H1 (cell line): Measurements from ENCODE around the gene GPR157. TPM values are rescaled to one million over a fixed set of nuclear protein-coding genes. Genes with fewer than 3 reads are reported as not detected.

ENCODE experiments used
- CTCF ChIA-PET: fragments of 300-600 bp; sonication (Branson Sonifier 250); formaldehyde crosslinking; loops from one replicate; lab custom pipeline; 2021; ENCODE audit not compliant: partially characterized antibody; lab: Charles Lee
- POLR2A ChIA-PET: fragments of 300-600 bp; sonication (Branson Sonifier 250); formaldehyde crosslinking; loops from one replicate; lab custom pipeline; 2021; ENCODE audit warnings: inconsistent platforms; ENCODE audit not compliant: partially characterized antibody; lab: Charles Lee
- DNase-seq, 2 experiments: peaks; one replicate each; pipeline versions ENCODE4 v3.0.0 to v3.0.0-alpha.2; 2010 to 2022; ENCODE audit warnings: low spot score in 2 of 2, low read depth in 1 of 2, mixed read lengths in 1 of 2
- FAIRE-seq: peaks from 2 replicates; lab custom pipeline; 2011; peaks lifted over from hg19 to GRCh38; lab: Jason Lieb, UNC
- H2AFZ ChIP-seq: 2 replicates; pipeline ENCODE4 v1.8.1; 2012; ENCODE audit warnings: low read length, inconsistent platforms
- H2AK5ac ChIP-seq: 2 replicates; pipeline ENCODE4 v1.6.1; 2013; ENCODE audit warnings: low read depth, low read length
- H2BK120ac ChIP-seq: replicated peaks from 2 replicates; pipeline ENCODE3; 2013; ENCODE audit warnings: low read depth, low read length, inconsistent platforms
- H2BK12ac ChIP-seq: 2 replicates; pipeline ENCODE4 v1.6.1; 2013; ENCODE audit warnings: low read depth, low read length
- H2BK15ac ChIP-seq: 2 replicates; pipeline ENCODE4 v1.6.1; 2013; ENCODE audit warnings: low read length
- H2BK20ac ChIP-seq: 2 replicates; pipeline ENCODE4 v1.6.1; 2013; ENCODE audit warnings: low read length
- H2BK5ac ChIP-seq: 2 replicates; pipeline ENCODE4 v1.6.1; 2013; ENCODE audit warnings: low read depth, low read length
- H3K14ac ChIP-seq: 2 replicates; pipeline ENCODE4 v1.6.1; 2013; ENCODE audit warnings: inconsistent platforms; ENCODE audit not compliant: insufficient read length
- H3K18ac ChIP-seq: 2 replicates; pipeline ENCODE4 v1.6.1; 2013; ENCODE audit warnings: low read length; ENCODE audit errors: extremely low read depth
- H3K23ac ChIP-seq: 2 replicates; pipeline ENCODE4 v1.6.1; 2013; ENCODE audit warnings: inconsistent platforms; ENCODE audit not compliant: insufficient read length
- H3K23me2 ChIP-seq: 2 replicates; pipeline ENCODE4 v1.6.1; 2013; ENCODE audit warnings: low read depth, low read length
- H3K27ac ChIP-seq: 2 replicates; pipeline ENCODE4 v1.6.1; 2011; ENCODE audit warnings: low read depth, low read length, inconsistent platforms
- H3K27me3 ChIP-seq, 4 experiments: replicated peaks in 1 of 4; 1 replicate in 1 of 4; 2 replicates in 3 of 4; pipeline versions ENCODE4 v1.6.1 to v1.8.1; 2011 to 2013; ENCODE audit warnings: low read length in 3 of 4, mild to moderate bottlenecking in 3 of 4, inconsistent platforms in 2 of 4, mixed read lengths in 2 of 4, moderate library complexity in 1 of 4; ENCODE audit not compliant: control insufficient read depth in 3 of 4, insufficient read depth in 3 of 4; ENCODE audit errors: extremely low read depth in 1 of 4
- H3K36me3 ChIP-seq, 4 experiments: 2 replicates each; pipeline versions ENCODE4 v1.6.1 to v1.8.1; 2011 to 2013; ENCODE audit warnings: mild to moderate bottlenecking in 4 of 4, low read length in 3 of 4, moderate library complexity in 2 of 4, control low read depth in 1 of 4, inconsistent platforms in 1 of 4; ENCODE audit not compliant: insufficient read depth in 4 of 4, control insufficient read depth in 2 of 4
- H3K4ac ChIP-seq: replicated peaks from 2 replicates; pipeline ENCODE3; 2013; ENCODE audit warnings: low read length, low read depth, mixed read lengths, inconsistent platforms; ENCODE audit not compliant: insufficient read length
- H3K4me1 ChIP-seq, 4 experiments: replicated peaks in 1 of 4; 1 replicate in 1 of 4; 2 replicates in 3 of 4; pipeline versions ENCODE4 v1.6.1 to v1.8.1; 2011 to 2013; ENCODE audit warnings: low read length in 3 of 4, inconsistent platforms in 2 of 4, mixed read lengths in 1 of 4; ENCODE audit not compliant: insufficient read depth in 4 of 4, control insufficient read depth in 3 of 4
- H3K4me2 ChIP-seq, 2 experiments: 2 replicates each; pipeline versions ENCODE4 v1.6.1 to v1.8.1; 2011 to 2013; ENCODE audit warnings: low read depth in 2 of 2, low read length in 2 of 2, control low read depth in 1 of 2, inconsistent platforms in 1 of 2, mild to moderate bottlenecking in 1 of 2; ENCODE audit not compliant: insufficient read depth in 1 of 2
- H3K4me3 ChIP-seq, 4 experiments: fragments of 200-600, 300-600 bp in 1 of 4; sonication (generic), shearing (Covaris generic), sonication (Bioruptor Twin) in 1 of 4; 2 replicates each; pipeline versions ENCODE4 v1.5.1 to v1.8.1; 2011 to 2016; ENCODE audit warnings: low read length in 4 of 4, low read depth in 3 of 4, control low read depth in 2 of 4, inconsistent platforms in 2 of 4, mild to moderate bottlenecking in 2 of 4, mixed read lengths in 1 of 4, moderate library complexity in 1 of 4; ENCODE audit not compliant: insufficient read depth in 2 of 4; ENCODE audit errors: extremely low read depth in 1 of 4
- H3K56ac ChIP-seq: replicated peaks from 2 replicates; pipeline ENCODE3; 2013; ENCODE audit warnings: low read depth, mild to moderate bottlenecking, mixed read lengths, low read length, inconsistent platforms; ENCODE audit not compliant: insufficient read length
- H3K79me1 ChIP-seq: 2 replicates; pipeline ENCODE4 v1.6.1; 2013; ENCODE audit warnings: low read depth, low read length, control low read depth
- H3K79me2 ChIP-seq, 2 experiments: 2 replicates each; pipeline versions ENCODE4 v1.6.1 to v1.8.1; 2012 to 2013; ENCODE audit warnings: low read length in 2 of 2, mild to moderate bottlenecking in 2 of 2, inconsistent platforms in 1 of 2; ENCODE audit not compliant: insufficient read depth in 2 of 2, control insufficient read depth in 1 of 2
- H3K9ac ChIP-seq, 4 experiments: replicated peaks in 1 of 4; 1 replicate in 1 of 4; 2 replicates in 3 of 4; pipeline versions ENCODE4 v1.6.1 to v1.8.1; 2011 to 2013; ENCODE audit warnings: low read depth in 3 of 4, low read length in 3 of 4, control low read depth in 2 of 4, mild to moderate bottlenecking in 2 of 4, moderate library complexity in 2 of 4, inconsistent platforms in 1 of 4; ENCODE audit errors: extremely low read depth in 1 of 4
- H3K9me3 ChIP-seq, 2 experiments: 2 replicates each; pipeline versions ENCODE4 v1.6.1 to v1.8.1; 2012 to 2013; ENCODE audit warnings: mild to moderate bottlenecking in 2 of 2, moderate library complexity in 2 of 2, control low read depth in 1 of 2, inconsistent platforms in 1 of 2, low read depth in 1 of 2, low read length in 1 of 2, mixed read lengths in 1 of 2; ENCODE audit not compliant: insufficient read depth in 2 of 2
- H4K20me1 ChIP-seq, 2 experiments: replicated peaks in 1 of 2; 2 replicates each; pipeline versions ENCODE3 to v1.8.1; 2011 to 2013; ENCODE audit warnings: inconsistent platforms in 2 of 2, low read length in 2 of 2, mild to moderate bottlenecking in 1 of 2; ENCODE audit not compliant: insufficient read depth in 2 of 2, control insufficient read depth in 1 of 2
- H4K5ac ChIP-seq: 2 replicates; pipeline ENCODE4 v1.6.1; 2013; ENCODE audit warnings: low read length, low read depth, mixed read lengths, inconsistent platforms; ENCODE audit not compliant: insufficient read length
- H4K8ac ChIP-seq: 2 replicates; pipeline ENCODE4 v1.8.0; 2013; ENCODE audit warnings: mild to moderate bottlenecking, moderate library complexity, low read length, inconsistent platforms; ENCODE audit not compliant: insufficient read depth; ENCODE audit errors: extremely low read depth
- H4K91ac ChIP-seq: replicated peaks from 2 replicates; pipeline ENCODE3; 2013; ENCODE audit warnings: low read length, mixed read lengths, inconsistent platforms; ENCODE audit not compliant: insufficient read length
- CHD1 ChIP-seq: IDR thresholded peaks from 2 replicates; pipeline ENCODE4 v1.6.1; 2012; ENCODE audit warnings: low read depth, low read length, improper control_type of control experiment
- EGR1 ChIP-seq: IDR thresholded peaks from 2 replicates; pipeline ENCODE4 v1.6.1; 2011; ENCODE audit warnings: low read depth, low read length, borderline replicate concordance
- EP300 ChIP-seq, 2 experiments: IDR thresholded peaks; 1 replicate in 1 of 2; 2 replicates in 1 of 2; pipeline ENCODE4 v1.6.1; 2011 to 2012; ENCODE audit warnings: low read depth in 2 of 2, low read length in 2 of 2, mild to moderate bottlenecking in 2 of 2, borderline replicate concordance in 1 of 2, inconsistent platforms in 1 of 2, moderate library complexity in 1 of 2
- GTF2F1 ChIP-seq: IDR thresholded peaks from 2 replicates; pipeline ENCODE4 v1.6.1; 2012; ENCODE audit warnings: low read depth, low read length, improper control_type of control experiment, borderline replicate concordance
- HDAC6 ChIP-seq: IDR thresholded peaks from one replicate; pipeline ENCODE4 v1.7.1; 2012; ENCODE audit warnings: low read depth, mild to moderate bottlenecking, inconsistent platforms, low read length, moderate library complexity
- JUN ChIP-seq: IDR thresholded peaks from 2 replicates; pipeline ENCODE4 v1.6.1; 2011; ENCODE audit warnings: low read depth, mild to moderate bottlenecking, improper control_type of control experiment, low read length
- NANOG ChIP-seq: IDR thresholded peaks from 2 replicates; pipeline ENCODE4 v1.6.1; 2011; ENCODE audit warnings: low read length, low read depth, mild to moderate bottlenecking, inconsistent platforms; ENCODE audit not compliant: insufficient read depth, poor library complexity, severe bottlenecking
- PHF8 ChIP-seq: fragments of 200-600 bp; sonication (generic); conservative IDR thresholded peaks from 2 replicates; pipeline ENCODE4 v1.7.1; 2012; ENCODE audit warnings: low read depth, mild to moderate bottlenecking, inconsistent platforms, low read length, moderate library complexity
- POLR2AphosphoS5 ChIP-seq: IDR thresholded peaks from 2 replicates; pipeline ENCODE4 v1.6.1; 2011; ENCODE audit warnings: low read depth, low read length
- RNF2 ChIP-seq: fragments of 200-900, 300-1000 bp; sonication (generic); IDR thresholded peaks from 2 replicates; pipeline ENCODE4 v1.7.1; 2016; ENCODE audit warnings: borderline replicate concordance, low read depth, mild to moderate bottlenecking, antibody characterized with exemption, low read length; ENCODE audit not compliant: poor library complexity, severe bottlenecking; ENCODE audit errors: missing control alignments
- SIX5 ChIP-seq: IDR thresholded peaks from 2 replicates; pipeline ENCODE4 v1.6.1; 2011; ENCODE audit warnings: mild to moderate bottlenecking, low read depth, low read length
- TAF1 ChIP-seq: IDR thresholded peaks from 2 replicates; pipeline ENCODE4 v1.6.1; 2011; ENCODE audit warnings: mild to moderate bottlenecking, low read depth, low read length
- TAF7 ChIP-seq: optimal IDR thresholded peaks from 2 replicates; pipeline ENCODE3; 2011; ENCODE audit warnings: low read depth, mild to moderate bottlenecking, inconsistent platforms, low read length, moderate library complexity, borderline replicate concordance
- YY1 ChIP-seq: IDR thresholded peaks from 2 replicates; pipeline ENCODE4 v1.6.1; 2011; ENCODE audit warnings: low read depth, mild to moderate bottlenecking, low read length
- WGBS, 2 experiments: shearing (Covaris generic) in 1 of 2; methylation state at CpG; one replicate each; pipeline versions ENCODE4 v1.1.6 to v1.1.7; 2013 to 2015; ENCODE audit warnings: low lambda C conversion rate in 2 of 2, mixed read lengths in 2 of 2, inconsistent platforms in 1 of 2, low coverage in 1 of 2, missing lambda C conversion rate in 1 of 2; ENCODE audit not compliant: insufficient replicate concordance in 2 of 2, insufficient coverage in 1 of 2, insufficient read length in 1 of 2; ENCODE audit errors: extremely low coverage in 1 of 2, missing lambda C conversion rate in 1 of 2; 5-methylcytosine and 5-hydroxymethylcytosine counted together
- polyA plus RNA-seq, 7 experiments: library from polyadenylated mRNA; depleted of rRNA in 3 of 7; stranded (reverse) in 5 of 7; unstranded in 2 of 7; fragments of >200 nt in 5 of 7; fragments of 200-250 nt in 2 of 7; gene quantifications; 1 replicate in 5 of 7; 2 replicates in 1 of 7; 4 replicates in 1 of 7; pipeline versions ENCODE4 v1.2.1 to v1.2.3, GENCODE V29; 2011 to 2013; ENCODE audit warnings: missing spikeins in 2 of 7, mixed read lengths in 2 of 7
- total RNA-seq: library from RNA; stranded (reverse); fragmentation: NEBNext Ultra II Directional; extraction: Animal tissue kit (Norgen Biotek cat#: 25700); gene quantifications from 2 replicates; pipeline ENCODE4 v1.2.1, GENCODE V29; 2021

Gene GPR157
- total and polyA plus RNA-seq, 2 of the 8 experiments (the other 6 are each of a cell fraction or from before 2014, with no cell fraction given): 1.0 to 11.0 TPM

GRCh38 chr1:9126511-9126910 is 2.4 kb downstream of the GPR157 start:
- H2BK120ac ChIP-seq: no peak overlapping the region
- H3K23ac ChIP-seq: no peak overlapping the region
- H3K56ac ChIP-seq: no peak overlapping the region
- H3K79me2 ChIP-seq: no peaks in the 10 kb centered on the region
- H4K20me1 ChIP-seq: peaks cover 0 to 5% of the 10 kb centered on the region in 2 experiments
- peaks cover 0 to 14% (median 11%) of the 10 kb centered on the region in 4 experiments; a peak in 5 of 7 replicates for H3K27me3 ChIP-seq
- H4K91ac ChIP-seq: no peak overlapping the region
- ChIA-PET CTCF (interaction anchor here (0.7 to 2.5 kb wide), 4 partner anchors 15 to 264 kb away, joined by 3 to 16 read pairs (median 4); no protein-coding TSS in a partner anchor), POLR2A (interaction anchor here (0.7 to 1.3 kb wide), 2 partner anchors 9 to 1371 kb away, joined by 3 read pairs; no protein-coding TSS in a partner anchor)
- no peak overlapping the region for H3K4me3 ChIP-seq
- 82% methylated on average over 2 of the region's 2 CpGs; no CpG with 5 or more reads in 1 of the 2 experiments for WGBS, 2 experiments
- FAIRE-seq (no peak), DNase-seq (no peak)
- no peaks in the 10 kb centered on the region for H3K79me1 ChIP-seq
- H3K36me3 ChIP-seq: no peaks in the 10 kb centered on the region
- no peak overlapping the region for H4K8ac ChIP-seq
- no peak overlapping the region for H2BK5ac ChIP-seq
- peaks cover 0 to 10% (median 7%) of the 10 kb centered on the region in 4 experiments; a peak in 5 of 7 replicates for H3K4me1 ChIP-seq
- no peaks in the 10 kb centered on the region for H3K9me3 ChIP-seq
- peaks cover 6% of the 10 kb centered on the region; the same call in 1 of the 2 replicates for H3K23me2 ChIP-seq
- H3K4ac ChIP-seq: no peak overlapping the region
- no peak overlapping the region for H2AFZ ChIP-seq
- H2BK12ac ChIP-seq: no peak overlapping the region
- no peak overlapping the region for H3K14ac ChIP-seq
- no peak overlapping the region for H2AK5ac ChIP-seq
- H2BK15ac ChIP-seq: no peak overlapping the region
- H3K9ac ChIP-seq: no peak overlapping the region
- no peak overlapping the region for H3K18ac ChIP-seq
- H3K27ac ChIP-seq: no peak overlapping the region
- H3K4me2 ChIP-seq: no peak overlapping the region
- H2BK20ac ChIP-seq: no peak overlapping the region
- no peak overlapping the region for H4K5ac ChIP-seq
- TF ChIP-seq HDAC6 (no peak), EGR1 (no peak), CHD1 (no peak), SIX5 (no peak), YY1 (no peak), TAF1 (no peak), RNF2 (no peak), GTF2F1 (no peak), TAF7 (no peak), PHF8 (no peak), EP300 (IDR thresholded peaks at IDR 0.05; ENCODE audit: borderline replicate concordance in 1 of 2, low read depth in 2 of 2, low read length in 2 of 2) (no peak), NANOG (no peak), POLR2AphosphoS5 (no peak), JUN (no peak)
